Esophagus mucosa (tissue), 1 donor: Measurements from ENCODE around the gene CNOT4. TPM values are rescaled to one million over a fixed set of nuclear protein-coding genes. Genes with fewer than 3 reads are reported as not detected.
"Not testable (repeated sequence)": the region's sequence is repeated elsewhere in the genome, so short reads cannot be mapped to it uniquely, and the experiment has no call there.

ENCODE experiments used
- ATAC-seq: fragments of 200-7000 bp; cut with Tn5 transposase; one replicate; pipeline ENCODE4 v1.9.1; 2020
- total RNA-seq: library from RNA; stranded (reverse); gene quantifications from one replicate; pipeline ENCODE4 v1.2.4, GENCODE V29; 2023
- donor health status: DM: yes; HTN: yes; CAD: no.

Gene CNOT4
- total RNA-seq, 1 donor from 2014 or later: 15.9 TPM

DNA sequence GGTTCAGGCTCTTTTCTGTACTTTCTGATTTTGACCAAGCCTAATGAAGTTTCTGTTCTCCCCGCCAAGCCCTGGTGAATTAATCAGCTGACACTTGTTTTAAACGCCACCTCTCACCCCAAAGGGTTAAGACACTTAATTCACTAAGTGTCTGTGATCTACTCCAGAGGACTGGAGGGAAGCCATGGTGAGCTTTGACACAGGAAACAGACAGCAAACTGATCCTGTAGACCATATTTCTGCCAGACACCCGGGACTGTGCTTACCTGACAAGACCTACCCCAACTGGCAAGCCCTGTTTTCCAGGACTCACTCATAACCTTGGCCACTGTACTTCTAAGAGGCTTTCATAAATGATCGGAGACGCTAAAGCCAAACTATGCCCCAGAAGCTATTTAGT lies 150.3 kb downstream of the CNOT4 start:
- ATAC-seq: no peak

DNA sequence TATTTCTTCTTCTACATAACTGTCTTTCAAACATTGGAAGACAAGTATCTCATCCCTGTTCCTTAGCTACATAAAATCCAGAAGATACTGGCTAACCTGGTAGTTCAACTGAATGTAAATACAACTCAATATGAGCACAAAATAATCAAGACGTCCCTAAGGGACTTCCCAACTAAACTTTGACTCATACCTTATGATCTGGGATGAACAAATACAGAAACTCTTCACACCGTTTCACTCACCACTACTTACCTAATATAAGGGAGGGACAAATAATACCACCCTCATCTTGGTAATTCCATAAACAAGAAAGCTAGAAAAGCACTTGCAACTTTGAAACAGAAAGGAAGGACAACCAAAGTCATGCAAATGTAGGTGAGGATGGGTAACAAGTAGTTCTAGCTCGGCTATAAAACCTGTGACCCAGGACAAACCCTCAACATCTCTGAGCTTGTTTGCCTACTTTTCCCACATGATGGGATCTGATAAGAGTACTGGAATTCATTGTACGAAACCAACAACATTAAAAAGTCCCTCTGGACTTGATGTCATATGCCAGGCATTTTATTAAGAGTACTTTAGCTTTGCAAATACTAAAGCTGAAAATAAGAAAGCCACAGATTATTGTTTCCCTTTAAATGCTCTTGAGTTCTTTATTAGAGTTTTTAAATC lies 154.4 kb downstream of the CNOT4 start:
- no peak for ATAC-seq

DNA sequence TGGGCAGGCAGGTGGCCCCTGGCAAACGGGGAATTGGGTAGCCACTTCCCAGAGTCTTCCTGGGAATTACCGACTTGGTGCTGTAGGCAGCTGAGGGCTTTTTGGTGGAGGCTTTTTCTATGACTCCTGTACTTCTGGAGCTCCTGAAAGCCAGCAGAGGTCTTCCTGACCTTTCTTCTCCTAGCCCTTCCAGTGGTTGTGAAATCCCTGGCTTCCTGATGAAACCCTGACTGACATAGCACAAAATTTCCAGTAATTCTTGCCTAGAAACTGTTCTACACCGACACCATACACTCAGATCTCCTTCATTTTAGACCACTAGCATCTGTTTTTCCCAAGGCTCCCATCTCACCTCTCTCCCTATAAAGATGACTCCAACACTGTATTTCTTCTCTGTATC lies 156.1 kb downstream of the CNOT4 start:
- ATAC-seq: no peak

DNA sequence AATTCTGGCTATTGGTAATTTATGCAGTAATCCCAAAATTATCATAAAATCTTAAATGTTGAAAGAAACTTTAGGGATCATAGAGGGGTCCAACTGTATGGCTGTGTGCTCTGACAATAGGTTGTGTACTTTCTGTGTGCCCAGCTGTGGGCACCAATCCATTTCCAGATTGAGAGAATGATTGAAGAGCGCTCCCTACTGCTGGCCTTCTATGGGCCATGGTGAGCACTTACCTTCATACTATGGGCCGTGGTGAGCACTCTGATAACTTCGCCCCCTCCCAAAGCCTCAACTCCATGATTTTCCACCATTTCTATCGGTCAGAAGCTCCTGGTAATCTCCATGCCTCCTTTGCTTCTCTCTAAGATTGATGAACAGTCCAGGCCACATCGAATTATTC lies 157.6 kb downstream of the CNOT4 start:
- no peak for ATAC-seq

DNA sequence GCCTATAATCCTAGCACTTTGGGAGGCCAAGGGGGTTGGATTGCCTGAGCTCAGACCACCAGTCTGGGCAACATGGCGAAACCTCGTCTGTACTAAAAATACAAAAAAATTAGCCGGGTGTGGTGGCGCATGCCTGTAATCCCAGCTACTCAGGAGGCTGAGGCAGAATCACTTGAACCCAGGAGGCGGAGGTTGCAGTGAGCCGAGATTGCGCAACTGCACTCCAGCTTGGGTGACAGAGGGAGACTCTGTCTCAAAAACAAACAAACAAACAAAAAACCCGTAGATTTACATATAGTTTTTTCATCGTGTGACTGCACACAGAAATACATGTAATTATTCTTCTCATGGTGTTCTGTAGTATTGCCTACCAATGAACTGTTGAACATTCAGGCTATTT lies 158.8 kb downstream of the CNOT4 start:
- ATAC-seq: not testable (repeated sequence)

DNA sequence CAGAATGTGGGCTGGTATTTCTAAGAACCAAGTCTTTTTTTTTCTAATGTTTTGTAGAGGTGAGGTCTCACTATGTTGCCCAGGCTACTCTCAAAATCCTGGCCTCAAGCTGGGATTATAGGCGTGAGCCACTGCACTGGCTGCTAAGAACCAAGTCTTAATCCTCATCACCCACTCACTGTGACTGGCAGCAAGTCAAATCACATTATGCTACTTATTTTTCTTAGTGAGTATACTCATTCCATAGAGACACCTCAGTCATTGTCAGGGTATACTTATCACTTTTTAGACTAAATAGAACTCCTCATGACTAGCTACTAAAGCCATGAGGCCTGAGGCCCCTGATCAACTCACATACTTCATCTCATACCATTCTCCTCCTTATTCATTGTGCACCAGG lies 160.2 kb downstream of the CNOT4 start:
- no peak for ATAC-seq

DNA sequence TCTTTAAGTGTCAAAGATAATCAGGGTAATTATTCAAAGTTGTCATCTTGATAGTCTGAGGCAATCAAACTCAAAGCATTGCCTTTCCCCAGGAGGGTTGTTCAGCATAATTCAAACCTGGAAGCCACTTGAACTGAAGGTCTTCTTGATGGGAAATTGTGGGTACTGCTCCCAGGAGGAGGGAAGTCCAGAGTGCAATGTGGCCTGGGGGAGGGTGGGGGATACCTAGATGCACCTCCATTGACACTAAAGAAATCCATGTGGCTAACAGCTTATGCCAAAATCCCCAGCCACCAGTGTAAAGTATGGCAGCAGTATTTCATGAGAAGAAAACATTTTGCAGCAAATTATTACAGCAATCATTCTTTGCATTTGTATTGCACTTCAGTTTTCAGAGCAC lies 161.4 kb downstream of the CNOT4 start:
- ATAC-seq: no peak

DNA sequence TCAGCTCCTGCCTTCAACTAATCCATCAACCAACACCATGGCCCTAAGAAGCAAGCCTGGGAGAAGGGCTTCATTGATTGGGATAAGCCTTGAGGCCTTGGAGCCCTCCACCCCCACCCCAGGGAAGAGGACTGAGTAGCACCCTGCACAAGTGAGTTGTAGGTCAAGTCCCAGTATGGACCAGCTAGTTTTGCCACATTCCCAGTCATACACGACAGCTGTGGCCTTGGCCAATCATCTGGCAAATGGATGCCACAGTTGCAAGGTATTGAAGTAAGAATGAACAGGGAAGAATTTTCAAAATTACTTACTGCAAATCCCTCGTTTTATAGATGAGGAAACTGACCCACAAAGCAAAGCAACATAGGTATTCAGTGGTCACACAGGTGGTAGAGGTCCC lies 166.5 kb downstream of the CNOT4 start:
- ATAC-seq: peak; percentile 45

DNA sequence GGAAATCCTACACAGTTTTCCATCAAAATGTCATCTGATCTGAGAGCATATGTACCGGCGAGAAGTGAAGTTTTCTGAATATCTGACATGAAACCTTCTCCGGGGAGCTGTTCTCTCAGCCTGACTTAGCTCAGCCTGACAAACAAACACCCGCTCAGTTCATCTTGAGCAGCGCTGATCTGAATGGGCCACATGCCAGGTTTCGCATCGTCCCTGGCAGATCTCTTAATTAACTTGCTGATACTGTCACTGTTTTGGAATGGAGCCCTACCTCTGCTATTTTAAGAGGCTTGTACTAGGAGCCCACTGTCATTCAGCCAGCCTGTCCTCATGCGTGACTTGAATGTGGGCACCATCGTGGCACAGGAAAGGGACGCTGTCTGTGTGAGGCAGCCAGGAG lies 167.0 kb downstream of the CNOT4 start:
- no peak for ATAC-seq

DNA sequence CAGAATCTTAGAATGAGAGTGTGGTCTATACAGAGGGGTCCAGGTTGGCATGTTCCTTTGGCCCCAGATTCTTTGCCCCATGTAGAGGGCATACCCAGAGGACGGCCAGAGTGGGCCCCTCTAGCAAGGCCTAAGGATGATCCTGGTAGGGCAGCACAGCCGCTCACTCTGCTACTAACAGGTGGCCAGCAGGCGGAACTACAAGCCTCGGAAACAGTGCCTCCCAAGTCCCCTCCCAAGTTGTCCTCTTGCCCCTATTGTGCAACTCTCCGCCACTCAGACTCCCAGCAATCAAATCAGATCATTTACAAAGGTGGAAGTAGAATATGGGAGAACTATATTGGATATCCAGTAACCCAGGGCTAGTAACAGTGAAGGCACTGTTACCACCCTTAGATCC lies 168.9 kb downstream of the CNOT4 start:
- no peak for ATAC-seq

DNA sequence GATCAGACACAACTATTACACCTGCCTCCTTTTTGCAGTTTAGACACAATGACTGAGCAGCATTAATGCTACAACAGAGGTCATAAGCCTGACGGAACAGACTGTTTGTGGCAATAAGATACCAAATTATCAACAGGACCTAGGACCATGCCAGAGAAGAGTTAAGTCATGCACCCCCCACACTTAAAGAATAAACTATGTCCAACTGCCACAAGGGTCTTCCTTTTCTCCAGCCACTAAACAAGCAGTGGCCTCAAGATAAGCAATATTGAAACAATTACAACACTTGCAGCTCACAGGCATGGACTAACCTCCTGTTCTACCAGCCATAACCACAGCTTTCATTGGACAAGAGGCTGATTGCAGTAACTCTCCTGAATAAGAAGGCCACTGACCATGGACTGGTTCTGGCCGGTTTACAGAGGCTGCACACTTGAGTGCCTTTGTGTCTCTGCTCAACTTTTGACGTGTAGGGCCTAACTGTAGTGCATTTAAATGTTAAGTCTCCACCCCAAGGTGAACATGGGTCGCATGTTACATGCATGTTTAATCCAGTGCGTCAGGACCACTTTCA lies 171.8 kb downstream of the CNOT4 start:
- no peak for ATAC-seq

DNA sequence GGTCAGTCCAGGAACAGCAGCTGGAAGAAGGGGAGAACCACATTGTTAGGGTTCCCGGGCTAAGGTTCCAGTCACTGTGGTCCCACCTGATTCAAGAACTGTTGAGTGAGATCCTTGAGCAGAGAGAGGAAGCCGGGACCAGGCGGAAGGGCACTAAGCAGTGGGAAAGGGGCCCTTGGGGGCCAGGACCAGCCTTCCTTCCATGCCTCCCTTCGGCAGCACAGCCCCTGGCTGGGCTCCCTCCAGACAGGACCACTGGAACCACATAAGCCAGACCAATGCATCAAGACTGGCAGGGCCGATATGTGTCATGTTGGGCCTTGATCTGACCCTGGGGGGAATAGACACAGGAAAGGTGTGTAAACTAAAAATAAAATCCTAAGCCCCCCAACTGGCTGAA lies 172.4 kb downstream of the CNOT4 start:
- no peak for ATAC-seq

DNA sequence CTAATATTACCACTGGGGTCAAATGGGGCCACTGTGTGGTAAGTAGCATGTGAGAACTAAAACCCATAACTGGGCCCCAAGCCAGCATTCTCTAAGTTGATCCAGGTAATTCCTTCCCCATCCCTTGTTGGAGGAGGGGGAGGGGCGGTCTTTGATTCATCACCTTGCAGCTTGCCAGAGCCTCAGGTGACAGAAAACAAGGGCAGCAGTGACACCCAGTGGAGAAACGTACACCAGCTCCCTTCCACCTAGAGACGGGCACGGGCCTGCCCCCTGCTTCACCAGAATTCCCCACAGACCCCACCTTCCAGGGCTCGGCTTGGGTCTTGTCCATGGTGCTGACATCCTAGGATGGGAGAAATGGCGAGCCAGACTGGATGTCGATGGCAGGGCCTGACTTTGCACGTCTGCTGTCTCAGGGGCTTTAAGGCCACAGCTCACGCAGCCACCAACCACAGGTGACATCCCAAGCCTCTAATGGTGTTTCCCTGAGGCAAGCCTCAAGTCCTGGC lies 174.2 kb downstream of the CNOT4 start:
- ATAC-seq: peak; percentile 93

DNA sequence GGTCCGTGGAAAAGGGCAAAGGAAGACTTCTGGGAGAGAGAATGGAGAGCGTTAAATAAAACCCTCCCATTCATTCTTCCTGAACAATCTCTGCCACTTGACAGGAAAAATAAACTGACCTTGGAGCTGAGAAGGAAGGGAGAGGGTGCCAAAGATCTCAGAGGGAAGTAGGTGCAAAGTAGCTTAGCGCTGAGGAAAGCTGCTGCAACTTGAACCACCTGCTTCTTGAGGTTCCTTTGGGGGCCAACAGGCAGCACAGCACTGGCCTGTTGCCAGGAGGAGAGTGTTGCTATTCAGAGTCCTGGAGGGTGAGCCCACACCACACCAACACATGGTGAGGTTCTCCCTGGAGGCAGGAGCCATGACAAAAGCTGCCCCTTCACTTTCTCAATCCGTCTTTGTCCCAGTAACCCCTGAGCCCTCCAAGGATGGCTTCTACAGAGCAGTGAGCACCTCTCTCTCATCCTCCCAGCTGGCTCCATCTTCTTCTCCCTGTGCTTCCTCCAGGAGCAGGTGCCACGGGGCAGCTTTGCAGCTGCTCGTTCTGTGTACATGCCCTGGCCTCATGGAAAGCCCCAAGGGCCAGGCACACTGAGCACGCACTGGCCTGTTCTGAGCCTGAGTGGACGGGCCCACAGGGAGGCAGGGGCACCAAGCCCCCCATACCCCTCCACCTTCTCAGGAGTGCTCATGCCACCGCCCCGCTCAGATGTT lies 174.9 kb downstream of the CNOT4 start:
- no peak for ATAC-seq

DNA sequence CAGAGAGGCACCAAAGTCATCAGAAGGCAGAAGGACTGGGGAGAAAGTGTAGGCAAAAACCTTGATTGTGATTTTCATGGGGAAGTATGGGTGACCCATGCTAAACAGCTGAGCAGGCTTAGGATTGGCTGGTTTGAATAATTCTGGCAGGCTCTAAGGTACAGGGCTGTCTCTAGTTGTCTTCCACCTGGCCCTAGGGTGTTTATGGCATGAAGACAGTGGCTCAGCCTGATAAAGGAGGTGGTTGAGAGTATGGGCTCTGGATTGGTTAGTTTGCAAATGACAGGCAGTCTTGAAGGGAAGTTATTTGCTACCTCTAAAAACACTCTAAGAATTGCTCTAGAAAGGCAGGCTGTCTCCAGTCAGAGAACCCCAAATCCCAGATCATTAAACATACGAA lies 176.0 kb downstream of the CNOT4 start:
- ATAC-seq: no peak

DNA sequence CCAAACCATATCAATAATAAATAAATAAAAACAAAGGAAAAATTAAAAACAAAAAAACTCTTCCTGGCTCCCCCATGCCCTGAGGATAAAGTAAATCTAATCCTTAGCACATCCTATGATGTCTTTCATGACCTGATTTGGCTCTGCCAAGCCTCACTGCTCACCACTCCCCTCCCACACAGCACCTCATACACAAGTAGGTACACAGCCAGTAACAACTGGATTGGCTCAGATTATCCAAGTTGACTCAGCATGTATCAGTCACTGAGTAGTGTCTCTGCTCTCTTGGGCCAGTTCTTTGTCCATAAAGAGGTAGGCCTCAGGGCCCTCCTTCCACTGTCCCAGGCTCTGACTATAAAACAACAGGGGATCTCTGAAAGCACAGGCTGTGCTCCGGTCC lies 176.7 kb downstream of the CNOT4 start:
- peak; percentile 93 for ATAC-seq

DNA sequence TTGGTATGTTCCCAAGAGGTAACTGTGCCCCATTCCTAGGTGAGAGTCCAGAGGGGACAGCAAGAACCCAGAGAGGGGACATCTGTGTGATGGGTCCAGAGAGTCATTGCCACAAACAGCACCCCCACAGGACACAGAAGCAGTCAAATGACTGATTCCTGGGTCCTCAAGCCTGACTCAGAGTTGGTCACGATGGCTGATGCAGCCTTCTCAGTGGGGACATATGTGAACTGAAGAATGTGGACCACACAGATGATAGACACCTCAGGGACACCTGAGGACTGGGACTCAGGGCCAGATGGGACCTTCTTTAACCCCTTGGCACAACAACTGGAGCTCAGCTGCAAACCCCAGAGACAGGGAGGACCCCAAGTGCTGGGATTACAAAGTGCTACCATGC lies 179.8 kb downstream of the CNOT4 start:
- no peak for ATAC-seq

DNA sequence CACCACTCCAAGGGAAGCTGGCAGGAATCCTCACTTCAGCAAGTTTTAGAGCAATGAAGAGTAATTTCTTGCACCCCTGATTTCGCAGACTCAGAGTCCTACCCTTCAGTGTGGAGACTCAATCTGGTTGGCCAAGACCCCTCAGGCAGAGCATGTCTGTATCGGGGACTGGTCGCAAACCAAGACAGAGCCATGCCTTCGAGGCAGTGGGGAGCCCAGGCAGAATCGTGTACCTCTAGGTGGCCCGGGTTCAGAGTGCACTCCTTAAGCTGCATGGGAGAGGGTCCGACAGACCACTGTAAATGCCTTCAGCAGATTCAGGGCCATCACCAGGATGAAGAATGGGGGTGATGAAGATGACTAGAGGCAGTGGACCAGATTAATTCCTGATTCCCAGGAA lies 181.4 kb downstream of the CNOT4 start:
- ATAC-seq: no peak

DNA sequence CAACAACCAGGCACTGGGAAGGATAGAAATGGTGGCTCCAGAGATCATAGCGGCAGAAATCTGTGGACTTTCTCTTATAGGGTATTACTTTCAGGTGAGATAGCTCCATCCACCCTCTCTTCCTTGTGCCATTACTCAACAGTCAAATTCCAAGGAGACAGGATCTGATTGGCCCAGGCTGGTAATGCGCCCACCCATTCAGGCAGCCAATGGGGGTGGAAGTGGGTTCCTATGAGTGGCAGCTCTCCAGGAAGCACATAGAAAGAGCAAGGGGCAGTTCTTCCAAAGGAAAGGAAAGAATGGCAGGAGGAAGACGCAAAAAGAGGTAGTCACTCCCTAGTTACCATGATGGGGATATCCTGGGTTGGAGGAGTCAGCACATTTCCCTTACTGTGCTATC lies 181.8 kb downstream of the CNOT4 start:
- ATAC-seq: no peak

DNA sequence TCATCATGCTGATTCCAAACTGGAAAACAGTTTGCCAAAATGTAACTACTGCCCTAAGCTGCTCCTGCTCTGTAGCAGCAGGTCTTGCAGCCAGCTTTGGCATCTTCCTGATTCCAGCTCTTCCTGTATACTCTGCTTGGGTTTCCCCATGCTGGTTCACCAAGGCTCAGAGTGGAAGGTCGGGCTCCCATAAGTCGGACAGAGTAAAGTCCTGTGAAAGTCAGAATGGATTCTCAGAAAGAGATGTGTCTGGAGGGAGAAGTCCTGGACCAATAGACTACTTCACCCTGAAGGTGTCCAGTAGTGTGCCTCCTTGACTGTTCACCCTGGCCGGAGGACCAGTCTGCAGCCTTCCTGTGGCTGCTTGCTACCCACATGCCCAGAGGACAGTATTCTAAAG lies 182.4 kb downstream of the CNOT4 start:
- ATAC-seq: no peak

DNA sequence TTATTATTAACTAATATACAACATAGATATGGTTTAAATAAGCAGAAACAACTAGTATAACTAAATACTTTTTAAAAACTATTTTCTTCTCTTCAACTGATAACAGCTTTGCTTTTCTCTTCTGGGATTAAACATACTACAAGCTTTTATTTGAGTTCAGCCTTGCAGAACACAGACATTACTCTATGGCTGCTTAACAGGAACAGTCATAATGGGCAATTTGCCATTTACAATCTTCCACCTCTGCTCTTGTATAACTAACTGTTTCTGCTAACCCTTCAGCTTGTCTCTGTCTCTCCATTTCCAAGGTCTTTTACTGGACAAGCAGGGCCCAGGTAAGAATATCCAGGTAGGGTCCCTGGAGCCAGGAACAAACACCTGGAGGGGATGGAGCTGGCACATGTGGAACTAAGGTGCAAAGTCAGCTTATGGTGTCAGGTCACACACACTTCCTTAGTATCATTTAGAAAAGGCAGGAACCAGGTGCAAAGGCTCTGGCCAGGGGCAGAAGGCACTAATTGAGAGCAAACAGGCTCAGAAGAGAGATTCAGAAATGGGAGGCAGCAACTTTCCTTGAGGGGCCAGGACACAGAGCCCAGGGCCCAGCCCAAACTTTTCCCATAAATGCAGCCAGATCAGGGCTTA lies 183.1 kb downstream of the CNOT4 start:
- ATAC-seq: no peak

DNA sequence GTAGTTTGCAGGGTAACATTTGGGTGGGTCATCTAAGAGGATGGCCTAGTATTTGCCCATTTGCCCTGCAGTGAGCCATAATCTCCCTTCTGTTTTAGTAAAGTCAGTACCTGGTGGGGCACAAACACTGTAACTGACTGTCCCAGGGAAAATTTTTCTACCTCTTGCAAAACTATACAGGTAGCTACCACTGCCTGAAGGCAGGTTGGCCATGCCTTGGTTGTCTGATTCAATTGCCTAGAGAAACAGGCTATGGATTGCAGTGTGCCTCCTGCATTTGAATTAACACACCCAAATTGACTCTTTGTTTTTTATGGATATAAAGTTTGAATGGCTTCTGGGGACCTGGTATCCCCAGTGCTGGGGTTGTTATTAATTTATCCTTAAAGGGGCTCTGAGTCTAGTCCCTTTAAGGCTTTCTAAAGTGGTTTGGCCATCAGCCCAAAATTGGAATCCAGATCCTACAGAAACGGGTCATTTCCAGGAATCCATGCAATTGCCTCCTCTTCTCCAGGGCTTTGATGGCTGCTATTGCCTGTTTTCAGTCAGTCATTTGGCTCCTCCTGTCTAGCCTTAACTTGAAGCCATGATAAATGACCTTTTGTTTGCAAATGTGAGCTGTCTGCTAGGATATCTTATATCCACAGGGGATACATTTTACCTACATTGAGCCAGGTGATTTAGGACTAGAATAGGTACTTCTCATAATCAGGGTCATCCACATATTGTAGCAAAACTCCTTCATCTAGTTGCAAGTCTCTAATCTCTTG lies 187.1 kb downstream of the CNOT4 start:
- no peak for ATAC-seq

DNA sequence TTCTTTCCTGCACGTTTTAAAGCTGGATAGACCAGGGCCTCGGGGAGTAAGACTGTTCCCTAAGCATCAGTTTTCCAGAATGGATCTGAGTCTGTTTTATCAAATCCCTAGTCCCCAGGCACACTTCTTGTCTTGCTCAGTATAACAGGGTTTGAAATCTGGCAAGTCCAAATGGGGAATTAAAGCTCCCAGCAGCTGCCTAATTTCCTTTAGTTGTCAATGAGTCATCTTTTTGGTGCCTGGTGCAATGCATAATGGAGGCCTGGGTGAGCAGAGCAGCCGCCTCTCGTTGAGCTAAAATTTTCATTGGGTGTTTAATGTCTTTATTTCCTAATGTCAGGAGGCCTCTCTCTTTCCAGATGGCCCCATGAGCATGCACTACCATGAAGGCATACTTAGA lies 188.3 kb downstream of the CNOT4 start:
- peak; percentile 74 for ATAC-seq
